ENCODE results near the gene GALNT10.

DNA sequence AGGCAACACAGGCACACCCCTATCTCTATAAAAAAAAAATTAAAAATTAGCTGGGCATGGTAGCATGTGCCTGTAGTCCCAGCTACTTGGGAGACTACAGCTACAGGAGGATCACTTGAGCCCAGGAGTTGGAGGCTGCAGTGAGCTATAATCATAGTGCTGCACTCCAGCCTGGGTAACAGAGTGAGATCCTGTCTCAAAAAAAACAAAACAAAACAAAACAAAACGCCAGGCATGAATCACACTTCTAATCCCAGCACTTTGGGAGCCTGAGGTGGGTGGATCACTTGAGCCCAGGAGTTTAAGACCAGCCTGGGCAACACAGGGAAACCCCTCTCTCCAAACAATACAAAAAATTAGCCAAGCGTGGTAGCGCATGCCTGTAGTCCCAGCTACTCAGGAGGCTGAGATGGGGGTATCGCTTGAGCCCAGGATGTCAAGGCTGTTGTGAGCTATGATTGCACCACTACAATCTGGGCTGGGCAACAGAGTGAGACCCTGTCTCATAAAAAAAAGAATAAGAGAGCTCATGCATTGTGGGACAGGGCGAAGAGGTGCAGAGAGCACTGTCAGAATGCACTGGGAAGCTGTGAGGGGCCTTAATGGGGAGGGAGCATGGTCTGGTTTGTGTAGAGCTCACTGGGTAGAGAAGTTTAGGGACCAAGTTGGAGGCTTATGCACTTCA, 246.9 kb downstream of the GALNT10 start:
- no peak for TF ChIP-seq GATA3 (IDR thresholded peaks at IDR 0.05; ENCODE audit: low read depth, low read length)
- TF ChIP-seq GATA2 (IDR thresholded peaks at IDR 0.05; ENCODE audit: low read depth, low read length), result no peak
